Skeletal muscle tissue (tissue), 4 donors: Measurements from ENCODE around the gene AGAP3. TPM values are rescaled to one million over a fixed set of nuclear protein-coding genes. Genes with fewer than 3 reads are reported as not detected.

Experiments
- H3K27ac ChIP-seq: one replicate; pipeline ENCODE4 v1.7.0; 2013; ENCODE audit warnings: mild to moderate bottlenecking, low read depth, low read length, inconsistent platforms
- H3K27me3 ChIP-seq, 3 donors: one replicate each; pipeline ENCODE4 v1.7.0; 2013; ENCODE audit warnings: low read length in 3 of 3; ENCODE audit not compliant: control insufficient read depth in 3 of 3, insufficient read depth in 3 of 3
- H3K36me3 ChIP-seq, 3 donors: one replicate each; pipeline ENCODE4 v1.7.0; 2013; ENCODE audit warnings: low read length in 3 of 3; ENCODE audit not compliant: control insufficient read depth in 3 of 3, insufficient read depth in 3 of 3
- H3K4me1 ChIP-seq, 3 donors: one replicate each; pipeline ENCODE4 v1.7.0; 2013; ENCODE audit warnings: low read length in 3 of 3, mild to moderate bottlenecking in 3 of 3; ENCODE audit not compliant: control insufficient read depth in 3 of 3, insufficient read depth in 3 of 3
- H3K4me3 ChIP-seq, 3 donors: one replicate each; pipeline ENCODE4 v1.7.0; 2013; ENCODE audit warnings: low read length in 3 of 3
- H3K9ac ChIP-seq, 3 donors: one replicate each; pipeline ENCODE4 v1.7.0; 2013; ENCODE audit warnings: low read length in 3 of 3, mild to moderate bottlenecking in 3 of 3, moderate library complexity in 2 of 3, low read depth in 1 of 3
- H3K9me3 ChIP-seq, 3 donors: one replicate each; pipeline ENCODE4 v1.7.0; 2013; ENCODE audit warnings: low read length in 3 of 3; ENCODE audit not compliant: control insufficient read depth in 3 of 3
- total RNA-seq: library from RNA; depleted of rRNA; stranded (reverse); fragments of >200 nt; gene quantifications from one replicate; pipeline ENCODE4 v1.2.3, GENCODE V29; 2014
- donor health status: Osteomylitis.

Gene AGAP3
- total RNA-seq, 1 donor from 2014 or later, result 28.7 TPM

- Histone ChIP-seq H3K4me1 (peaks cover 0 to 4% (median 3%) of the 10 kb centered on the region in 3 donors), H3K27me3 (peaks cover 0 to 11% (median 8%) of the 10 kb centered on the region in 3 donors), H3K27ac (no peak overlapping the region), H3K9me3 (no peaks in the 10 kb centered on the region), H3K36me3 (peaks cover 6 to 17% (median 16%) of the 10 kb centered on the region in 3 donors), H3K4me3 (no peak overlapping the region), H3K9ac (peak overlapping the region in 1 of 3 donors; percentile 43)
Measured at GRCh38 chr7:151046603-151047573, 39.4 kb upstream of the AGAP3 start.

- peaks cover 0 to 11% (median 8%) of the 10 kb centered on the region in 3 donors for H3K27me3 ChIP-seq
- peaks cover 4 to 8% (median 4%) of the 10 kb centered on the region in 3 donors for H3K36me3 ChIP-seq
- no peak within 1 kb of the TSS for H3K27ac ChIP-seq
- H3K4me3 ChIP-seq, result no peak within 1 kb of the TSS
- H3K4me1 ChIP-seq, result peaks cover 0 to 4% (median 3%) of the 10 kb centered on the region in 3 donors
- peak within 1 kb of the TSS in 1 of 3 donors; percentile 43 for H3K9ac ChIP-seq
- no peaks in the 10 kb centered on the region for H3K9me3 ChIP-seq
Measured at GRCh38 chr7:151047976-151048815, 38.1 kb upstream of the AGAP3 start, which contains the start of gene ASIC3. Gene ASIC3 (plus strand): TSS chr7:151048531. CDS start chr7:151048886, 355 bp downstream.

- Histone ChIP-seq H3K9ac (no peak overlapping the region), H3K4me1 (peaks cover 0 to 4% (median 3%) of the 10 kb centered on the region in 3 donors), H3K27ac (no peak overlapping the region), H3K9me3 (no peaks in the 10 kb centered on the region), H3K4me3 (no peak overlapping the region), H3K27me3 (peaks cover 0 to 11% (median 8%) of the 10 kb centered on the region in 3 donors), H3K36me3 (peaks cover 4 to 8% (median 4%) of the 10 kb centered on the region in 3 donors)
Measured at GRCh38 chr7:151048911-151049463, 37.3 kb upstream of the AGAP3 start.

GRCh38 chr7:151051108-151051507, 35.2 kb upstream of the AGAP3 start:
- no peaks in the 10 kb centered on the region for H3K9me3 ChIP-seq
- H3K36me3 ChIP-seq, result peaks cover 4 to 6% (median 4%) of the 10 kb centered on the region in 3 donors
- H3K27ac ChIP-seq, result no peak overlapping the region
- H3K9ac ChIP-seq, result no peak overlapping the region
- H3K27me3 ChIP-seq, result peaks cover 0 to 11% (median 8%) of the 10 kb centered on the region in 3 donors
- no peak overlapping the region for H3K4me3 ChIP-seq
- H3K4me1 ChIP-seq, result peaks cover 0 to 4% (median 3%) of the 10 kb centered on the region in 3 donors

GRCh38 chr7:151053096-151053495, 33.2 kb upstream of the AGAP3 start:
- Histone ChIP-seq H3K27me3 (peaks cover 0 to 11% (median 8%) of the 10 kb centered on the region in 3 donors), H3K9me3 (no peaks in the 10 kb centered on the region), H3K27ac (no peak overlapping the region), H3K4me1 (peaks cover 11 to 15% (median 14%) of the 10 kb centered on the region in 3 donors), H3K36me3 (peaks cover 0 to 6% (median 4%) of the 10 kb centered on the region in 3 donors), H3K4me3 (no peak overlapping the region), H3K9ac (no peak overlapping the region)

GRCh38 chr7:151053751-151054150, 32.5 kb upstream of the AGAP3 start:
- Histone ChIP-seq H3K4me1 (peaks cover 18 to 20% (median 19%) of the 10 kb centered on the region in 3 donors), H3K27ac (no peak overlapping the region), H3K27me3 (peaks cover 0 to 11% (median 8%) of the 10 kb centered on the region in 3 donors), H3K4me3 (no peak overlapping the region), H3K9me3 (no peaks in the 10 kb centered on the region), H3K36me3 (peaks cover 0 to 6% (median 4%) of the 10 kb centered on the region in 3 donors), H3K9ac (no peak overlapping the region)

- Histone ChIP-seq H3K36me3 (peaks cover 0 to 6% (median 4%) of the 10 kb centered on the region in 3 donors), H3K27ac (no peak overlapping the region), H3K9ac (no peak overlapping the region), H3K27me3 (no peaks in the 10 kb centered on the region), H3K4me3 (no peak overlapping the region), H3K9me3 (no peaks in the 10 kb centered on the region), H3K4me1 (peaks cover 34 to 36% (median 35%) of the 10 kb centered on the region in 3 donors)
Measured at GRCh38 chr7:151056283-151056665, 30.0 kb upstream of the AGAP3 start.

- H3K4me3 ChIP-seq, result peak overlapping the region; percentile 90 to 95 (median 94)
- H3K9ac ChIP-seq, result peak overlapping the region; percentile 73 to 90 (median 80)
- no peaks in the 10 kb centered on the region for H3K27me3 ChIP-seq
- peak overlapping the region; percentile 98 for H3K27ac ChIP-seq
- H3K9me3 ChIP-seq, result no peaks in the 10 kb centered on the region
- H3K4me1 ChIP-seq, result peaks cover 38 to 42% (median 41%) of the 10 kb centered on the region in 3 donors
- peaks cover 0 to 6% (median 4%) of the 10 kb centered on the region in 3 donors for H3K36me3 ChIP-seq
Measured at GRCh38 chr7:151056666-151057505, 29.4 kb upstream of the AGAP3 start.
